Measurements from ENCODE around the gene PGR.
"Not testable (repeated sequence)": the region's sequence is repeated elsewhere in the genome, so short reads cannot be mapped to it uniquely, and the experiment has no call there.

The PGR gene

GRCh38 chr11:101063706-101064105 is 65.9 kb downstream of the PGR start:
- DNase-seq, result no peak

DNA sequence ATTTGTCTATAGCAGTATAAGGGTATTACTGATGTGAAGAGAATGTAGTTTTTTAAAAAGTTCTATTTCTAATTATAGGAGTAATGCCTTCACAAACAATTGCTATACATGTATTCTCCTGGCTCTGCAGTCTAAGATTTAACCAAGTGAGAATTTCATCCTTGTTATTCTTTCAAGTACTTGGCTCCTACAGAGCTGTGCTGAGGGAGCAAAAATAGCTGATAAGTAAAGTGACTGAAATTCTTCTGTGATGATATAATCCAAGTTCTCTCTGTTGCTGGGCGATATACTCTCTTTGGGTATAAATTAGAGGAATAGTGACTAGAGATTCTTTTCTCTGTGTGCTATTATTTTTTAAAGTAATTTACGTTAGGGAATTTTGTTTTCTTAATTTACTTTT is 68.0 kb downstream of the PGR start:
- no peak for DNase-seq

- DNase-seq, result no peak
These were observed 70.3 kb downstream of the PGR start for GRCh38 chr11:101059331-101059730.

DNA sequence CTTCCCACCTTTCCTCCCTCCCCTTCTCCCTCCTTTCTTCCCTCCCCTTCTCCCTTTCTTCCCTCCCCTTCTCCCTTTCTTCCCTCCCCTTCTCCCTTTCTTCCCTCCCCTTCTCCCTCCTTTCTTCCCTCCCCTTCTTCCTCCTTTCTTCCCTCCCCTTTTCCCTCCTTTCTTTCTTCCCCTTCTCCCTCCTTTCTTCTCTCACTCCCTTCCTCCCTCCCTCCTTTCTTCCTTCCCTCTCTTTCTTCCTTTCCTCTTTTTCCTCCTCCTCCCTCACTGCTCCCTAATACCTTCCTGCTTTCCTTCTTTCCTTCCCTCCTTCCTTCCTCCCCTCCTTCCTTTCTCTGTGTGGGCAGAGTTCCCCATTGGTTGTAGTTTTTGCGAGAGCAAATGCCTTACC is 76.1 kb downstream of the PGR start:
- no peak for DNase-seq

DNA sequence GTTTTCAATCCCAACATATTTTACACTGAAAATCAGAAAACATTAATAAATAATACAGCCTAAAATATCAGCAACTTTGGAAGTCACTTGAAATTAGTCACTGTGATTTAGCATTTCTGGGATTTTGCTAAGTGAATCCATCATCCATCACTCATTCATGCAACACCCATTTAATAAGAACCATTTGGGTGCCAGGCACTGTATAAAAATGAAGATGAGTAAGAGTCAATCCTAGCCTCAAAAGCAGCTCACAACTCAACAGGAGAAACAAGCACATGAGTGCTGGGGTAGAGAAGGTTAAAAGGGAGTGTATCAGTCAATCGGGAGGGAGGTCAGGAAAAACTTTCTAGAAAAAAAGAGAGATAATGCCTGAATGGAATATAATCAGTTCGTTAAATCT is 77.9 kb downstream of the PGR start:
- no peak for DNase-seq

GRCh38 chr11:101049813-101050212 is 79.8 kb downstream of the PGR start:
- no peak for DNase-seq

DNA sequence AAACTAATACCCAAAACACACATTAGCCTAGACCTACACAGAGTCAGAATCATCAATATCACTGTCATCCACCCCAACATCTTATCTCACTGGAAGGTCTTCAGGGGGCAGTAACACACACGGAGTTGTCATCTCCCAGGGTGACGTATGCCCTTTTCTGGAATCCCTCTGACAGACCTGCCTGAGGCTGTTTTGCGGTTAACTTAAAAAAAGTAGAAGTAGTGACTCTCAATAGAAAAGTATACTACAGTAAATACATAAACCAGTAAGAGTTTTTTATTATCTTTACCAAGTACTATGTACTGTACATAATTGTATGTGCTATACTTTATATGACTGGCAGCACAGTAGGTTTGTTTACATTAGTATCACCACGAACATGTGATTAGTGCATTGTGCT is 80.5 kb downstream of the PGR start:
- DNase-seq, result no peak

GRCh38 chr11:101048479-101048878 is 81.1 kb downstream of the PGR start:
- no peak for DNase-seq

DNA sequence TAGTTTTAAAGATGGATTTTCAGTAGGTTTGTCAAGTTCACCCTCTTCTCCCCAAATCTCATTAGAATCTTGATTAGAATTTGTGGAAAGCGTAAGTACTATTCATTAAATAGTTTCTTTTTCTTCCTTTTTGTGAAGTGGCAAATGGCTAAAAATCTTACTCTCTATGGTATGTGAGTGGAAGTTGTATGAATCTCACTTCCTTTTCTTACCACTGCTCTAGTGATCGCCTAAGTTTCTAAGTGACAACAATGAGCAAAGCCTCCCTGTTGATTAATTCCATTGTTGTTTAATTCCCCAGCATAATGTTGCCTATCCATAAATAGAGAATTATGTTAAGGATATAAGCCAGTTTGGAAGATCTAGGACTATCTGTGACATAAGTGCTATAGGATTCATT is 82.7 kb downstream of the PGR start:
- no peak for DNase-seq

DNA sequence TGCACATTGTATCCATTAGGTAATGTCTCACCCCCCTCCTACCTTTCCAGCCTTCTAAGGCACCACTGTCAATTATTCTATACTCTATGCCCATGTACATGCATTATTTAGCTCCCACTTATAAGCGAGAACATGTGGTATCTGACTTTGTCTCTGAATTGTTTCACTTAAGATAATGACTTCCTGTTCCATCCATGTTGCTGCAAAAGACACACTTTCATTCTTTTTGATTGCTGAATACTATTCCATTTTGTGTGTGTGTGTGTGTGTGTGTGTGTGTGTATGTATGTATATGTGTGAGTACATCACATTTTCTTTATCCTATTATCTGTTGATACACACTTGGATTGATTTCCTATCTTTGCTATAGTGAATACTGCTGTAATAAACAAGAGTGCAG is 84.2 kb downstream of the PGR start:
- no peak for DNase-seq

GRCh38 chr11:101043940-101044339 is 85.7 kb downstream of the PGR start:
- DNase-seq, result no peak

DNA sequence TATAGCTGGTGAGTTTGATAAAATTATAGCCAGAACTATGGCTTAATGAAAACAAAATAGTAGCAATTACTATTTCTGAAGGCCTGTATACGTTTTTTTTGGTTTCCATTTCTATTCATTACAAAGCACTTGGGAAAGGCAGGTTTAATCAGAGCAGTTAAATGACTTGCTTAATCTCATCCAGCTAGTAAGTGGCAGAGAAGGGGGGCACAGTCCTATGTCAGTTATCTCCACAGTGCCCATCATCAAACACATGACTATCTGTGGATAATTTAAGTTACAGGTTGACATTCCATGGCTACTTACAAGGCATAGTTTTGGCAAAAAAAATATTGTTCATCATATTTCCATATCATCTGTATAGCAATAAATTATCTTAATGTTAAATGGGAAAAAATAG is 93.7 kb downstream of the PGR start:
- no peak for DNase-seq

DNA sequence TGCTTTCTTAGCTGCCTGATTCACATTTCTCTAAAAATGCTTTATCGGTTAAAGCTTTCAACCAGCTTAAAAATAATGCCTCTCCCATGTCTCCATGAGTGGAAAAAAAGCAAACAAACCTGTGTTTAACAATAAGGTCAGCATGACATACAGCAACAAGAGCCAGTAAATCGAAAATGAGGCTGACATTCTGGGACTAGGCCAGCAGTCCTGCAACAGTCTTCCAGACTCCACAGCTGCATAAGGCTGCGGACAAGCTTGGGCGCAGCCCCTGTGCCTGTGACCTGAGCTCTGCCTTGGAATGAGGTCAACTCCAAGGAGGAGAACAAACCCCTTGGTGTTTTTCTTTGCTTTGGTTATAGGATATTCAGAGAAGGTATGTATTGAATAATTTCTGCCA is 95.5 kb downstream of the PGR start:
- DNase-seq, result no peak

DNA sequence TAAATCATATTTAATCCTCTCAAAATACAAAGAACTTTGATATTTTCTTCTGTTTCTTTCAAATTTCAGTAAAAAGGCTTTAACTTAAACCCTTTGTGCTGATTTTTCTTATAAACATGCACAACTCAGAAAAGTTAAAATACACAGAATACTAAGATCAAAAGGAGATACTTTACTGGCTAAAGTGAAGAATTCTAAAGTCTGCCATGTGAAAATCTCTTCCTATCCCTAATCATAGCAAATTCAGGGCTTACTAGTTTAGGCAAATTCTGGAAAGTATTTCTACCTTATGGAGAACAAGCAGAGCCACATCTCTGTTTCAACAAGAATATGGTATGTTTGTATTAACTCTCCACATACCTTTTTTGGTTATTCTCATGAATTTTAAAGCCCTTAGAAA is 96.6 kb downstream of the PGR start:
- no peak for DNase-seq

DNA sequence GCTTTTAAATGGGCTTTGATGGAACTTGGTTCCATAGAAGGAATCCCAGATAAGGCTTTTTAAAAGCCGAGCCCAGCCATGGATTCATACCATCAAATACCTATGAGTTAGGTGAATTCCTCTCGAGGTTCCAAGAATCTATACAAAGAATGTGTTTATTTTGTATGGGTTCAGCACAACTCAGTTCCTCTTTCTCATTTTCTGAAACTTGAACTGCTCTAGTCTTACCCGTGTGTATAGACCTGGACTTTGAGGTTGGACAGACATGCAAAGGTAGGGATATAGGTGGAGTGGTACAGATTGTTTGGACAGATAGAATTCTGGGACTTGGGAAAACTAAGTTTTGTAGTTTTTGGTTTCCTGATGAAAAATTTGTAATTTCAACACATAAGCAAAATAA is 97.9 kb downstream of the PGR start:
- DNase-seq, result no peak

DNA sequence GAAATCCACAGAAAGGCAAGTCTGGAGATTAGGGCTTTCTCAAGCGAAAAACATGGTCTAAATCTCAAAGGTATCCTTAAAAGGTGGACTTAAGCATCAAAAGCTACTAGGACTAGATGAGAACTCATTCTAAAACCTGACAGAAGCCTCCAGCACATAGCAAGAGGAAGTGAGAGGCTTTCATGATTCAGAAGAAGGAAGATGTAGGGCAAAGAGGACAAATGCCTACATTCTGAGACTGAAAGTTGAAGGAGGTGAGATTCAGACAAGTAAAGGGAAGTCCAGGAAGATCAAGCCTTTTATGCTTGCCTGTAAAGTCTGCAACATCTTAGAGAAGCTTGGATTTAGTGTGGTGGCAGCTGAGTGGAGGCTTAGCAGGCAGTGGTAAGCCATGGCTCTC is 98.9 kb downstream of the PGR start:
- DNase-seq, result no peak

GRCh38 chr11:101030015-101030414 is 99.6 kb downstream of the PGR start:
- no peak for DNase-seq

DNA sequence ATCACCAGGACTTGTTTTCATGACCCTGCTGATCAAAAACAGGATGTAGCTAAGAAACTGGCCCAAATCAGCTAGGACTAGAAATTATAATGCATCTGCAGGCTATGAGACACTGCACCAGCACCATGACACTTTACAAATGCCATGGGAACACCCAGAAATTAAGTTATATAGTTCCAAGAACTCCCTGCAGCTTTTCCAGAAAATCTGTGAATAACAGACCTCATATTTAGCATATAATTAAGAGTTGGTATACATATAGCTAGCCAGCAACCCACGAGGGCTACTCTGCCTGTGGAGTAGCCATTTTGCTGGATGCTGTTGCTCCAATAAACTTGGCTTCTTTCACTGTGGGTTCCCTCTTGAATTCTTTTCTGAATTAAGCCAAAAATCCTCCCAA is 101.0 kb downstream of the PGR start:
- no peak for DNase-seq

- DNase-seq, result no peak
These were observed 107.4 kb downstream of the PGR start for GRCh38 chr11:101022256-101022655.

DNA sequence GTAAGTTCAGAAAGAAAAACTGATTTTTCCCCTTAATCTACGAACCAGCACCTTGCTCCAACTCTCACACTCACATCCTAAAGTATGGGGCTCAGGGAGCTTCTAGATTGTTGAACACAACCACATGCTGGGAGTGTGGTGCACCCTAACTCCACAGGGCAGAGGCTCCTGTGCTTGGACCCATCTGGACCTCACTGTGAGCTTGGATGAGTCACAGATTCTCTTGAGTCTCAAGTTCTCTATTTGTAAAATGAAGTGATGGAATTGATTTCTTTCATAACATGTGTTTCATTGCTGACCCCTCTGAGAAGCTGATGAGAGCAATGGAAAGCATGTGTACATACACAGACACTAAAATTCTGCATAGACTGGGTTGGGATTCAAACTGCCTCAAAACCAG is 109.7 kb downstream of the PGR start:
- DNase-seq, result no peak

DNA sequence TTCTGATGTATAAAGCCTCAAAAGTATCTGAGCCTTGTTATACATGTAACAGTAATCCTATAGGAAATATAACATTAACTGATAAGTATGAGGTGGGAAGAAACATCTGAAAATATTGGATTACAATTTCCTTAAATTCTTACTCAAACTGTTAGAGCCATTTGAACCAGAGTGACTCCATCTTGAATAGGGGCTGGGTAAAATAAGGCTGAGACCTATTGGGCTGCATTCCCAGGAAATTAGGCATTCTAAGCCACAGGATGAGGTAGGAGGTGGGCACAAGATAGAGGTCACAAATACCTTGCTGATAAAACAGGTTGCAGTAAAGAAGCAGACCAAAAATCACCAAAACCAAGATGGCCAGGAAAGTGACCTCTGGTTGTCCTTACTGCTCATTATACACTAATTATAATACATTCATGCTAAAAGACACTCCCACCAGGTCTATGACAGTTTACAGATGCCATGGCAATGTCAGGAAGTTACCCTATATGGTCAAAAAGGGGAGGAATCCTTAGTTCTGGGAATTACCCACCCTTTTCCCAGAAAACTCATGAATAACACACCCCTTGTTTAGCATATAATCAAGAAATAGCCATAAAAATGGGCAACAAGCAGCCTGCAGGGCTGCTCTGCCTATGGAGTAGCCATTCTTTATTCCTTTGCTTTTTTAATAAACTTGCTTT is 114.9 kb downstream of the PGR start:
- no peak for DNase-seq

- DNase-seq, result not testable (repeated sequence)
These were observed 115.9 kb downstream of the PGR start for GRCh38 chr11:101013702-101014101.

- no peak for DNase-seq
These were observed 117.7 kb downstream of the PGR start for GRCh38 chr11:101011881-101012280.

- no peak for DNase-seq
These were observed 118.7 kb downstream of the PGR start for GRCh38 chr11:101010899-101011298.

DNA sequence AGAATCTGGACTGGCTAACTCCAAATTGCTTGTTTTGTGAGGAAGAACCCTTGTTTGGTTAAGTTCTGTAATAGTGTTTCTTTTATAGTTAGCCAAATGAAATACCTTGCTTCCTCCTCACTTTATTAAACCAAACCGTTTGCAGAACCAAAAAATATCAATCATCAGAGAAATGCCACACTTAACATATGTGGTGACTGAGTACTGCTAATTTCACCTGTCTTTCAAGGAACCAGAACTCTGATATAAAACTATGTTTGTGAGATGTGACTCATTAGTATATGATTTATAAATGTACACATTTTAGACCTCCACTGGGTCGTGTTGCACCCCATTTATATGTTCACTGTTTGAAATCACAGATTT is 119.9 kb downstream of the PGR start:
- DNase-seq, result no peak
